ENCODE measurements around the gene MIOS.
"Not testable (repeated sequence)": the region's sequence is repeated elsewhere in the genome, so short reads cannot be mapped to it uniquely, and the experiment has no call there.

MIOS gene

GRCh38 chr7:7651479-7651878, 84.8 kb downstream of the MIOS start:
- FAIRE-seq: no peak

GRCh38 chr7:7652798-7653540, 86.3 kb downstream of the MIOS start:
- FAIRE-seq: no peak

- FAIRE-seq: no peak
Measured at GRCh38 chr7:7653593-7654187, 87.0 kb downstream of the MIOS start.

- no peak for FAIRE-seq
Measured at GRCh38 chr7:7654964-7655715, 88.5 kb downstream of the MIOS start.

- not testable (repeated sequence) for FAIRE-seq
Measured at GRCh38 chr7:7656459-7656858, 89.8 kb downstream of the MIOS start.
